ENCODE measurements around the gene RAMACL.

DNA sequence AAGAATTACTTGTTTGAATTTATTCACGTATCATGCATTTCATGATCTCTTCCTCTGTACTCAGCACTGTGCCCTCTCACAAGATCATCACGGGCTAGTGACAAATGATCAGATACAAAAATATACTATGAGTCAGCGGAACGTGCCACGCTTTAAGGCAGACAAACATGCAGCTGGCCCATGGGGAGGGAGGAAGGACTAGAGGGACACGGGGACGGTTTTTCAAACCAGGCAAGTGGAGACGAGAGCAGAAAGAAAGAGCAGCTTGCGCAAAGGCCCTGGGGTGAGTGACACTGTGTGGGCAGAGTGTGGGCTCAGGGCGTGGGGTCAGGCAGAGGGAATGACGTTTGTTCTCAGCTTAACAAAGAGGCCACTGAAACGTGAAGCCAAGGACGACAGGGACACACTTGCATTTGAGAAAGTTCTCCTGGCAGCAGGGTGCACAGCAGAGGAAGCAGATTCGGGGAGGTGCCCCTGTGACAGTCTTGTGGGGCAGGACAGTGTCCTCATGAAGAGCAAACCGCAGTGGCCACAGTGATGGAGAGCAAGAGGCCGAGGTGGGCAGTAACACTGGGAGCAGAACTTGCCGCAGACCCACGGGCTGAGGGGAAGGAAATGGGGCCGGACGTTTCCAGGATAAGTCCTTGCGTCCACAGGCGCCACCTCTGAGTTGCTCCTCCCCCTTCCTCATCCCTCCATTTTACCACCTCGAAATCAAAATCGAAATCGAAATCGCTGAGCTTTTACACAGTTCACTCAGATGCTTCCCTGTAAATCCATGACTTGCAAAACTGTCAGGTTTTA, 47.5 kb upstream of the RAMACL start:
- TF ChIP-seq, protein P1, sequence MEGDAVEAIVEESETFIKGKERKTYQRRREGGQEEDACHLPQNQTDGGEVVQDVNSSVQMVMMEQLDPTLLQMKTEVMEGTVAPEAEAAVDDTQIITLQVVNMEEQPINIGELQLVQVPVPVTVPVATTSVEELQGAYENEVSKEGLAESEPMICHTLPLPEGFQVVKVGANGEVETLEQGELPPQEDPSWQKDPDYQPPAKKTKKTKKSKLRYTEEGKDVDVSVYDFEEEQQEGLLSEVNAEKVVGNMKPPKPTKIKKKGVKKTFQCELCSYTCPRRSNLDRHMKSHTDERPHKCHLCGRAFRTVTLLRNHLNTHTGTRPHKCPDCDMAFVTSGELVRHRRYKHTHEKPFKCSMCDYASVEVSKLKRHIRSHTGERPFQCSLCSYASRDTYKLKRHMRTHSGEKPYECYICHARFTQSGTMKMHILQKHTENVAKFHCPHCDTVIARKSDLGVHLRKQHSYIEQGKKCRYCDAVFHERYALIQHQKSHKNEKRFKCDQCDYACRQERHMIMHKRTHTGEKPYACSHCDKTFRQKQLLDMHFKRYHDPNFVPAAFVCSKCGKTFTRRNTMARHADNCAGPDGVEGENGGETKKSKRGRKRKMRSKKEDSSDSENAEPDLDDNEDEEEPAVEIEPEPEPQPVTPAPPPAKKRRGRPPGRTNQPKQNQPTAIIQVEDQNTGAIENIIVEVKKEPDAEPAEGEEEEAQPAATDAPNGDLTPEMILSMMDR (IDR thresholded peaks at IDR 0.05; ENCODE audit: poor library complexity) = no peak
- TF ChIP-seq EZH2phosphoT487 (IDR thresholded peaks at IDR 0.05; ENCODE audit: low read depth, severe bottlenecking, unreplicated experiment) = no peak
